Frontal cortex (tissue), 4 donors: Measurements from ENCODE around the gene BICDL2. TPM values are rescaled to one million over a fixed set of nuclear protein-coding genes. Genes with fewer than 3 reads are reported as not detected.

Source experiments
- DNase-seq, 2 donors: peaks; one replicate each; pipeline ENCODE4 v3.0.0; 2012; ENCODE audit warnings: low spot score in 2 of 2
- FAIRE-seq: peaks from 2 replicates; lab custom pipeline; 2012; peaks lifted over from hg19 to GRCh38; lab: Jason Lieb, UNC
- total RNA-seq: library from RNA; depleted of rRNA; stranded (reverse); fragments of >200 nt; gene quantifications from one replicate; pipeline ENCODE4 v1.2.3, GENCODE V29; 2014
- donor health status: control.
- donor health status: control.
- donor health status: control.

The BICDL2 gene
- total RNA-seq, 1 donor from 2014 or later, result not detected

- FAIRE-seq, result no peak
- no peak for DNase-seq
Measured at GRCh38 chr16:3027489-3027795, 9.3 kb downstream of the BICDL2 start.

DNA sequence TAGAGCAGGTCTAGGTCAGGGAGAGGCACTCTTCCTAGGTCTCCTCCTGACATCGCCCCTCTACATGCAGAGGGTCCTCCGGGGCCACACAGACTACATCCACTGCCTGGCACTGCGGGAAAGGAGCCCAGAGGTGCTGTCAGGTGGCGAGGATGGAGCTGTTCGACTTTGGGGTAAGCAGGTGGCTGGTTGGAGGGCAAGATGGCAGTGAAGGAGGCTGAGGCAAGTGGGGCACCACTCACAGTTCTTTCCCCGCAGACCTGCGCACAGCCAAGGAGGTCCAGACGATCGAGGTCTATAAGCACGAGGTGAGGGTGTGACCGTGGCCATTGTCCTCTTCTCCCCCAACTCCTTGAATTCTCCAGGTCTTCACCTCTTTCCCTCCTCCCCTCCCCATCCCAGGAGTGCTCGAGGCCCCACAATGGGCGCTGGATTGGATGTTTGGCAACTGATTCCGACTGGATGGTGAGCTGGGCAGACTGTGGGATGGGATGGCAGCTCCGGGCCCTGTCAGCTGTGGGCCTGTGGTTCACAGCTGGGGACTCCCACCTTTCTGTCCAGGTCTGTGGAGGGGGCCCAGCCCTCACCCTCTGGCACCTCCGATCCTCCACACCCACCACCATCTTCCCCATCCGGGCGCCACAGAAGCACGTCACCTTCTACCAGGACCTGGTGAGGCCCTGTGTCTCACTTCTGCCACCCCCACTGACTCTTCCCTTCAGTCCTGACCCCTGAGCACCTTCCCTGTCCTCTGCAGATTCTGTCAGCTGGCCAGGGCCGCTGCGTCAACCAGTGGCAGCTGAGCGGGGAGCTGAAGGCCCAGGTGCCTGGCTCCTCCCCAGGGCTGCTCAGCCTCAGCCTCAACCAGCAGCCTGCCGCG lies 9.9 kb downstream of the BICDL2 start:
- no peak for FAIRE-seq
- DNase-seq, result no peak

DNA sequence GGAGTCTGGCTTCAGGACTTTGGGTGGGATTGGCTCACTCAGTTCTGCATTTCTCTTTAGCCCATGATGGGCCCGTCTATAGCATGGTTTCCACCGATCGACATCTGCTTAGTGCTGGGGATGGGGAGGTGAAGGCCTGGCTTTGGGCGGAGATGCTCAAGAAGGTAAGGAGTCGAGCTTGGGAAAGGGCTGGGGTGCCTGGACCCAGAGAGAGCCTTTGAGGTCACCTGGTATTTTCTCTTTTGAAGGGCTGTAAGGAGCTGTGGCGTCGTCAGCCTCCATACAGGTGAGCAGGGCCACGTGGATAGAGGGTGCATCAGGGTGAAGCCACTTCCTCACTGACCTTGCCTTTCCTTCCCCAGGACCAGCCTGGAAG lies 10.8 kb downstream of the BICDL2 start:
- FAIRE-seq (no peak), DNase-seq (no peak)

DNA sequence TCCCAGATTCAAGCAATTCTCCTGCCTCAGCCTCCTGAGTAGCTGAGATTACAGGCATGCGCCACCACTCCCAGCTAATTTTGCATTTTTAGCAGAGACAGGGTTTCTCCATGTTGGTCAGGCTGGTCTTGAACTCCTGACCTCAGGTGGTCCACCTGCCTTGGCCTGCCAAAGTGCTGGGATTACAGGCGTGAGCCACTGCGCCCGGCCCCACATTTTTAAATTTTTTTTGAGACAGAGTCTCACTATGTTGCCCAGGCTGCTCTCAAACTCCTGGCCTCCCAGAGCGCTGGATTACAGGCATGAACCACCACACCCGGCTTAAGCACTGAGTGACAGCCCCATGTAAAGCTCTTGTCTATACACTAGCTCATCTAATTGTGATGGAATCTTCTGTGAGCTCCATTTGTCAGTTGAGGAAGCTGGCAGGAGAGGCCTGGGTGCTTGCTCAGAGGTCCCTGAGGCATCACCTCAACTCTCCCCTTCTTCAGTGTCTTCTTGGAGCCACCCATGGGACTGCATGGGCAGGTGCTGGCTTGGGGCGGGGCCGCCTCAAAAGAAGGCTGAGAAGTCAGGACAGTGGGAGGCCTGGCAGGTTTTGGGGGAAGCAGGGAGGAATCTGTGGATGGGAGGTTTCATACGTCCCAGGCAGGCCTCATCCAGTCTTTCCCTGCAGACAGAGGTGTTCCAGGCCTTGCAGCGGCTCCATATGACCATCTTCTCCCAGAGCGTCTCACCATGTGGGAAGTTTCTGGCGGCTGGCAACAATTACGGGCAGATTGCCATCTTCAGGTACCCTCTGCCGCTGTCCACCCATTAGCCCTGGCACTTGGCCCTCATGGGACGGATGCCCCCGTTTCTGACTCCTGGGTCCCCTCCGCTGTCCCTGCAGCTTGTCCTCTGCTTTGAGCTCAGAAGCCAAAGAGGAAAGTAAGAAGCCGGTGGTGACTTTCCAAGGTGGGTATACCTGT lies 11.4 kb downstream of the BICDL2 start:
- FAIRE-seq, result no peak
- DNase-seq, result no peak

- FAIRE-seq, result no peak
- peak; percentile 91 to 94 for DNase-seq
Measured at GRCh38 chr16:3023669-3024478, 12.9 kb downstream of the BICDL2 start, which contains the start of the genes HCFC1R1 and THOC6. Gene HCFC1R1 (minus strand): TSS chr16:3023942. CDS start chr16:3023941, 1 bp downstream. Gene THOC6 (plus strand): TSS chr16:3024035. CDS start chr16:3024327, 292 bp downstream.

DNA sequence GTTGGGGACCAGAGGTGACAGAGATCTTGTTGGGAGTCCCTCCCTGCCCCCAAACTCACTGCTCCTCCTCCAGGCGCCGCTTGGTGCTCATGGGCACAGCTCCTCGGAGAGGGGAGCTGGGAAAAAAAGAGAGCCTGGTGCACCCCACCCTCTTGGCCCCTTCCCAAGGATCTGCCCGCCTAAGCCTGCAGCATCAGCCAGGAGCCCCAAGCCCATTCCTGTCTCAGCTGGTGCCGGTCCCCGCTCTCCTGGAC lies 13.4 kb downstream of the BICDL2 start:
- DNase-seq (peak in 1 of 2 donors; percentile 52), FAIRE-seq (no peak)

DNA sequence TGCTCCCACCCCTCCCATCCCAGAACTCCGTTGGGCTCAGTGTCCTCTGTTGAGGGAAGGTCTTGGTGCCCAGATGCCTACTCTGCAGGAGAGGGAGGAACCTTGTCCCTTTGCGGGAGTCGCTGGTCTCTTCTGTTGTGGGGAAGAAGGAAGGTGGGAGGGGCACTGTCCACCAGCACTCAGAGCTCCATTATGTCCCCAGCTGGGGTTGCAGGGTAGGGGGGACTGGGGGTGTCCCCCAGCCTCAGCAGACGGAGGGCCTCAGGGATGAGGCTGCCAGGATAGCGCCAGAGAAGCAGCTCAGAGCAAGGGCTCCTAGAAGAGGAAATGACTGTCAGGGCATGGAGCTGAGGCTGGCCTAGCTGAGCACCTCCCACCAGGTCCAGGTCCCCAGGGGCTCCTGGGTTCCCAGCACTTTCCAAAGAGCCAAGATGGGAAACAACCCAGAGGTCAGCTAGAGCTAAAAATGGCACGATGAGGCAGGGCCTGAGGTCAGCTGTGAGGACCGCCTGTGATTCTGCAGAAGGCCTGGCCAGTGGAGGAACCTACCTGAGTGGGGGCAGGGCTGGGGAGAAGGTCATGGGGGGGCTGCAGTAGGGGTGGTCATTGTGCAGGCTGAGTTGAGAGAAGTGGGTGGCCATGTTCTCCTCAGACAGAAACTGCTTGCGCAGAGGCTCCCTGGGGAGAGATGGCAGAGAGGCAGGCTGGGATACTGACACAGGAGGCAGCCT lies 13.9 kb downstream of the BICDL2 start:
- FAIRE-seq (no peak), DNase-seq (peak in 1 of 2 donors; percentile 35)

- DNase-seq (peak in 1 of 2 donors; percentile 81), FAIRE-seq (no peak)
Measured at GRCh38 chr16:3022208-3022683, 14.5 kb downstream of the BICDL2 start.

GRCh38 chr16:3021449-3022207 lies 15.1 kb downstream of the BICDL2 start:
- DNase-seq (no peak), FAIRE-seq (no peak)

DNA sequence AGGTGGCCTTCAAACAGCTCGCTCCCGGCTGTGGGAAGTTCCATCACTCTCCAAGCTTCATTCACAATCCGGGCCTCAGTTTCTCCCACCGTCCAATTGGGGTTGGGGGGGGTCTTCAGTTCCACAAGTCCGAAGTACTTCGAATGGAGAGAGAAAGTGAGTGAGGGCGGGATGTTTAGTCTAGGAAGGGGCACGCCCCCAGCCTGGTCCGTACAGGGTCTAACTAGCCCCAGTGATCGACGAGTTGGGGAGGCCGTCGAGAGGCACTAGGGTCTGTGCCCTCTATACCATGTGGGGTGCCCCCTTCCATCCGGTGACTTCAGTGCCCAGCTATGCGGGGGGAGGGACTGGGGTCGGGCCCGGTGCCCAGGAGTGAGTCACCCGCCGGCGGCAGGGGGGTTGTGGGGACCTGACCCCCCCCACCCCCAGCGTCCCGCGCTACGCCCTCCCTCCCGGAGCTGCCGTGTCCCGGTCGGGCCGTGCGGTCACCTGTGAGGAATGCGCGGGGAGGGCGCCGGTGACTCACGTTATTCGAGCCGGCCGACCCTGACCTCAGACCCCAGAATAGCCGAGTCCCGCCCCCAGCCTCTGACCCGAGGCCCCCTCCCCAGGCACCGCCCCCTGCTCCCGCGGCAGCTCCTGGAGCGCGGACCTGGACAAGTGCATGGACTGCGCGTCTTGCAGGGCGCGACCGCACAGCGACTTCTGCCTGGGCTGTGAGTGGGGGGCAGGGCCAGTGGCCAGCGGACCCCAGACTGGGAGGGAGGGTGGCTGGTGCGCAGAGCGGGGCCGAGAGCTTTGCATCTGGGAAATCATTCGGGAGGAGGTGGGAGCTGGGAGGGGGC lies 15.9 kb downstream of the BICDL2 start:
- DNase-seq (peak; percentile 77 to 83), FAIRE-seq (no peak)

DNA sequence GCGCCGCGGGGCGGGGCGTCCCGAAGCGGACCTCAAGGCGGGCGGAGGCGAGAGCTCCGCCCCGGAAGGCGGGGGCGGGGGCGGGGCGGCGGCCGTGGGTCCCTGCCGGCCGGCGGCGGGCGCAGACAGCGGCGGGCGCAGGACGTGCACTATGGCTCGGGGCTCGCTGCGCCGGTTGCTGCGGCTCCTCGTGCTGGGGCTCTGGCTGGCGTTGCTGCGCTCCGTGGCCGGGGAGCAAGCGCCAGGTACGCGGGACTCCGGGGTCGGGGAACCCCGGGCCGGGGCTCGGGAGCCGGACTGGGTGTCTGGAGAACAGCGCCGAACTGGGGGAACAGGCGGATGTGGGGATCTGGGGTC lies 16.5 kb downstream of the BICDL2 start, which contains the start of gene TNFRSF12A:
TSS of gene TNFRSF12A (plus strand) at position 122 of the 357 bp plus-strand sequence. CDS start at position 152, 30 bp downstream.
- peak; percentile 83 to 91 for DNase-seq
- FAIRE-seq, result no peak

DNA sequence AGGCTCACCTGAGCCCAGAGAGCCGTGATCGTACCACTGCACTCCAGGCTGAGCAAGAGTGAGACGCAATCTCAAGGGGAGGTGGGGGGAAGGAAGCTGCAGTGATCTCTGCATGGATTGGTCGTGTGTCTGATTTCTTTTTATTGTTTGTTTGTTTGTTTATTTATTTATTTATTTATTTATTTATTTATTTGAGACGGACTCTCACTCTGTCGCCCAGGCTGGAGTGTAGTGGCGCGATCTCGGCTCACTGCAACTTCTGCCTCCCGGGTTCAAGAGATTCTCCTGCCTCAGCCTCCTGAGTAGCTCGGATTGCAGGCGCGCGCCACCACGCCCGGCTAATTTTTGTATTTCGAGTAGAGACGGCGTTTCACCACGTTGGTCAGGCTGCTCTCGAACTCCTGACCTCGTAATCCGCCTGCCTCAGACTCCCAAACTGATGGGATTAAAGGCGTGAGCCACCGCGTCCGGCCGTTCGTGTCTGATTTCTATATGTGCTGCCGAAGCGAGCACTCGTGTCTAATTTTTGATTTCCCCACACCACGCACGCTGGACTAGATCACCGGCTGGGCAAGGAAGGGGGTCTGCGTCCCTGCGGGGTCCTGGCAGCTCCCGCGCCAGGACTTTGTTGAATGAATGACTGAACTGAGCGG lies 17.0 kb downstream of the BICDL2 start:
- no peak for DNase-seq
- FAIRE-seq, result no peak

DNA sequence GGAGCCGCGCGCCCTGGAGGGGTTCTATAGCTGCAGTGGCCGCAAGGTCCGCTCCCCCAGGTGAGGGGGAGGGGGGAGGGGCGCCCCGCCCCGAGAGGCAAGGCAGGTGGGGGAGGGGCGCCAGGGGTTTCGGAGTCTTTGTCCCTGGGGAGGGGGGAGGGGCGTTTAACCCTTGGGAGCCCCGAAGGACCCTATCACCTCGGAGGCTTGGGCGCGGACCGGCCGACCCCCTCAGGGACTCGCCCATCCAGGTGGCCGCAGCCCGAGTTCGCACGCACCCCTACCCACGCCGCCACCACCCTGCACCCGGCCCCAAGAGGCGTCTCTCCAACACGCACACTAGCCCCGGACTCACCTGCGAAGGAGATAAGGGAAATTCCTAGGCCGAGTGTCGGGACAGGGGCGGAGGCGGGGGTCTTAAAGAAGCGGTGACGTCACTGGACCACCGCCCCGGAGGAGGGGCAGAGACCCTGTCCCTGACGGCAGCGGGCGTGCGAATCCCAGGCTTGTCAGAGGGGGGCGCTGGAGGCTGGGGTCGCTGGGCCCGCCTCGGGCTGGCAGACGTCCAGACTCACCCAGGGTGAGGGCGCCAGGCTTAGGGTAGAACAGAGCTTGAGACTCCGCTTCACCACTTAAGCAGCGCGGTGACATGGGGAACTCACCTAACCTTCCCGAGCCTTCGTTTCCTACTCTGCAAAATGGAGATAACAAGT lies 18.8 kb downstream of the BICDL2 start, which contains the start of gene CLDN6:
TSS of gene CLDN6 (minus strand) at position 390 of the 713 bp plus-strand sequence. CDS start 2,162 bp downstream, outside the sequence.
- FAIRE-seq, result no peak
- DNase-seq, result no peak

DNA sequence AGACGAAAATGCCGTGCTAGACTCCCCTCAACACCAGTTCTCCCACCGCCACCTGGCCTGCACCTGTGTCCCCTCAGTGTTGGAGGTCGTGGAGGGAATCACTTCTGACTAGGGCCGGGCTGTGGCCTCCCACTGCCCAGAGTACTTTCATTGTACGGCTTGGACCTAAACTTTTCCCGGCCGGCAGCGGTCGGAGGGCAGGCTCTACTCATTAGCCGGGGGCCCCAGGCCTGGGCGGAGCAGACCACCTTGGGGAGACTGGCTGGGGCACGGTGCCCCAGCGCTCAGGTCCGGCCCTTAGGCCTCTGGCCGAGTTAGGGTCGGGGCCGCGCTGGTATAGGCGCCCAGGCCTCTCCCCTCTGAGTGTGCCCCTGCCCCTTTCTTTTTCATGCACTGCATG lies 19.4 kb downstream of the BICDL2 start:
- FAIRE-seq, result no peak
- DNase-seq, result no peak

GRCh38 chr16:3015865-3016521 lies 20.8 kb downstream of the BICDL2 start:
- DNase-seq, result no peak

DNA sequence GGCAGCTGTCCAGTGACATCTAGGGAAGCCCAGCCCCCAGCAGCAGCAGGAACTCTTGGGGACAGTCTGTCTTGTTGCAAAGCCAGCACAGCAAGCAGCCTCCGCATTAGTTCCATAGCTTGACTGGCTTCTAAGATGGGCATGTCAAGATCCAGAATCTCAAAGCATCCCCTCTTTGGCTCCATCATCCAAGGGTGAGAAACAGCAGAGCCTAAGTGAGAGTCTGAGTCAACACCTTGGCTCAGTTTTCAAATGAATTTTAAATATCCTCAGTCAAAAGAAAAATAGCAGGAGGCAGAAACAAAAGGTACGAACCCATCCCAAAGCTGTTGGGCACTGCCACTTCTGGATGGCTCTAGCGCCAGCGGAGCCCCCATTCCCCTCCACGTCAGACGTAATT lies 21.8 kb downstream of the BICDL2 start:
- DNase-seq (no peak), FAIRE-seq (no peak)

More at GRCh38 chr16:3015865-3016521, 20.8 kb downstream of the BICDL2 start:
- no peak for FAIRE-seq
